Measurements from ENCODE around the gene SLA2.

DNA sequence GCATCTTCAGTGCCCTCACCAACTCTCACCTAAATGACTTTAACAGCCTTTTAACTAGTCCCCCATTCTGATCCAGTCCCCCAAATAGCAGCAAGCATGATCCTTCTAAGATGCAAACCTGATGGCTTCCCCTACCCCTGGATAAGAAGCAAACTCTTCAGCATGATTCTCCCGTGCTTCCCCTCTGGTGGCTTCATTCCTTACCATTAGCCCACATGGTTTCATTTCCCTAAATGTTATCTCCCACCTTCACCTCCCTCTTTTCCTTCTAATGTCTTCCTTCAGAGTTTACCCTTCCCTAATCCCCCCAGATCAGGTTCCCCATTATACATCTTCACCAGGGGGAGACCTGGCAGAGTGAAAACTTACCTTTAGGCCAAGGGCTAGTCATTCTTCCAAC is 44.5 kb downstream of the SLA2 start:
- TF ChIP-seq, protein P1, sequence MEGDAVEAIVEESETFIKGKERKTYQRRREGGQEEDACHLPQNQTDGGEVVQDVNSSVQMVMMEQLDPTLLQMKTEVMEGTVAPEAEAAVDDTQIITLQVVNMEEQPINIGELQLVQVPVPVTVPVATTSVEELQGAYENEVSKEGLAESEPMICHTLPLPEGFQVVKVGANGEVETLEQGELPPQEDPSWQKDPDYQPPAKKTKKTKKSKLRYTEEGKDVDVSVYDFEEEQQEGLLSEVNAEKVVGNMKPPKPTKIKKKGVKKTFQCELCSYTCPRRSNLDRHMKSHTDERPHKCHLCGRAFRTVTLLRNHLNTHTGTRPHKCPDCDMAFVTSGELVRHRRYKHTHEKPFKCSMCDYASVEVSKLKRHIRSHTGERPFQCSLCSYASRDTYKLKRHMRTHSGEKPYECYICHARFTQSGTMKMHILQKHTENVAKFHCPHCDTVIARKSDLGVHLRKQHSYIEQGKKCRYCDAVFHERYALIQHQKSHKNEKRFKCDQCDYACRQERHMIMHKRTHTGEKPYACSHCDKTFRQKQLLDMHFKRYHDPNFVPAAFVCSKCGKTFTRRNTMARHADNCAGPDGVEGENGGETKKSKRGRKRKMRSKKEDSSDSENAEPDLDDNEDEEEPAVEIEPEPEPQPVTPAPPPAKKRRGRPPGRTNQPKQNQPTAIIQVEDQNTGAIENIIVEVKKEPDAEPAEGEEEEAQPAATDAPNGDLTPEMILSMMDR (conservative IDR thresholded peaks at IDR 0.05; ENCODE audit: low read depth, low read length): no peak
- TF ChIP-seq EZH2 (IDR thresholded peaks at IDR 0.05; ENCODE audit: borderline replicate concordance, low read depth, low read length, poor library complexity, severe bottlenecking): no peak

Data from A673 (cell line).